NCI-H1092 treated with DMSO at 0.1 percent for 48 hours (cell line): Measurements from ENCODE around the gene PCDHA2.
"Not testable (repeated sequence)": the region's sequence is repeated elsewhere in the genome, so short reads cannot be mapped to it uniquely, and the experiment has no call there.

ENCODE experiments used
- DNase-seq: peaks from one replicate; lab custom pipeline; 2025; lab: John Stamatoyannopoulos, UW

The PCDHA2 gene

DNA sequence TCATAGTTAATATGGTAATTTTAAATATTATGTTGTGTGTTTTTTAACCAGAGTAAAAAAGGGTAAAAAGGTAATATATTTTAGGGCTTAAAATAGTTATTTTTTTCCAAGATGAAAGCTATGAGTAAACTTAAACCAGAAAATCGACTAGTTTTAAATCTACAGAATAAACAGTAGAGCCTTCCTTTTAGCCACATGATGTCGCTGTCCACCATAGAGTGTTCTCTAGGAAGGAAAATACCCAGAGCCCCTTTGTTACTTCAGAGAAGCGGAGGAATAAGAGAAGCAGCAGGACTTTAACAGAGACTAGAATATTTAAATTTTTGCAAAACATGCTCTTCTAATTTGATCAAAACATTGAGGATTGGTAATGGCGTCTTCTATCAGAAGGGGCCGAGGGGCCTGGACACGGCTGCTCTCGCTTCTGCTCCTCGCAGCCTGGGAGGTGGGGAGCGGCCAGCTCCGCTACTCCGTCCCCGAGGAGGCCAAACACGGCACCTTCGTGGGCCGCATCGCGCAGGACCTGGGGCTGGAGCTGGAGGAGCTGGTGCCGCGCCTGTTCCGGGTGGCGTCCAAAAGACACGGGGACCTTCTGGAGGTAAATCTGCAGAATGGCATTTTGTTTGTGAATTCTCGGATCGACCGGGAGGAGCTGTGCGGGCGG, at the start of gene PCDHA2:
PCDHA2 (plus strand) TSS at position 258 of the 664 bp plus-strand sequence.
- DNase-seq = no peak

DNA sequence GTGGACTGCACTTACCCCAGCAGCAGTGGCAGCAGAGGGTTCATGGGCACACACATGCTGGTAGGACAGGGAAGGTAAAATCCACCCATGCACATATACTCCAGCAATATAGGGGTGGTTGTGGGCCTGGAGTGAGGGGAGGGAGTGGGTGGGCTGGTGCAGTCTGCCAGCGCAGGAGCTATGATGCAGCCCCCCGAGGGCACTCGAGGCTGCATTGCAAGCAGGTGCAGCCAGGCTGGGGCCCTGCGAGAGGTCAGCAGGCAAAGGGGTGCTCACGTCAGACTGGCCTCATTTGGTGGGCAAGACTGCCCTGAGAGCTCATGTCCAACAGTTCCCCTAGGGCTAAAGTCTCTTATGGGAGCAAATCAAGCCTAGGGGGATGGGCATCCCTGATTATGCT, 41.1 kb upstream of the PCDHA2 start:
- no peak for DNase-seq

DNA sequence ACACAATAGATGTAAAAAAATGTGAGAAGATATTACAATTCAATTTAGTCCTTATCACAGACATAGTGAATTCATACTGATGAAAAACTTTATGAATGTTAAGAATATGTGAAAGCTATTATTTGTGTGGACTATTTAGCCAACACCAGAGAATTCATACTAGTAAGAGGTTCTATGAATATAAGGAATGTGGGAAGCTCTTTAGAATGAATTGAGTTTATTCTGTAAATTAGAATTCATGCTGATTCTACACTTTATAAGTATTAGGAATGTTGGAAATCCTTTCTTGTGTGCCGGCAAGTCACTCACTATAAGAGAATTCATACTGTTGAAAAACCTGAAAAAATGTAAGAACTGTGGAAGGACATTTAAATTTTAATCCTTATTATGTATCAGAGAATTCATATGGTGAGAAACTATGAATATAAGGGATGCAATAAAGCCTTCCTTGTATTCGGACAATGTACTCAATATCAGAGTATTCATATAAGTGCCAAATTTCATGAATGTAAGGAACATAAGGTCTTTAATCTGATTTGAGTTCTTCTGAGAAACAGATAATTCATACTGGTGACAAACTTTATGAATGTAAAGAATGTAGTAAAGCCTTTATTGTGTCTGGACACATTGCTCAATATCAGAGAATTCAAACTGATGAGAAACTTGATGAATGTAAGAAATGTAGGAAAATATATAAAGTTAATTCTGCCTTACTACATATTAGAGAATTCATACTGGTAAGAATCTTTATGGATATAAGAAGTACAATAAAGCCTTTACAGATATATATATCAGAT, 30.3 kb upstream of the PCDHA2 start:
- DNase-seq = no peak

DNA sequence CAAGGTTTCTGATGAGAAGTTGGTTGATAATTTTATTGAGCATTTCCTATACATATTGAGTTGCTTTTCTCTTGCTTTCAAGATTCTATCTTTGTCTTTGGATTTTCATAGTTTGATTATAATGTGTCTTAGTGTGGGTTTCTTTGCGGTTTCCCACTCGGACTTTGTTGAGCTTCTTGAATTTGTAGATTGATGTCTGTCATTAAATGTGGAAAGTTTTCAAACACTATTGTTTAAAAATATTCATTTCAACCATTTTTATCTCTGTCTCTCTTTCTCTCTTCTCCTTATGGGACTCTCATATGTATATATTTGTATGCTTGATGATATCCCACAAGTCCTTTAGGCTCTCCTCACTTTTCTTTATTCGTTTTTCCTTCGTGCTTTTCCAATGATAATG, 27.2 kb upstream of the PCDHA2 start:
- DNase-seq = no peak

DNA sequence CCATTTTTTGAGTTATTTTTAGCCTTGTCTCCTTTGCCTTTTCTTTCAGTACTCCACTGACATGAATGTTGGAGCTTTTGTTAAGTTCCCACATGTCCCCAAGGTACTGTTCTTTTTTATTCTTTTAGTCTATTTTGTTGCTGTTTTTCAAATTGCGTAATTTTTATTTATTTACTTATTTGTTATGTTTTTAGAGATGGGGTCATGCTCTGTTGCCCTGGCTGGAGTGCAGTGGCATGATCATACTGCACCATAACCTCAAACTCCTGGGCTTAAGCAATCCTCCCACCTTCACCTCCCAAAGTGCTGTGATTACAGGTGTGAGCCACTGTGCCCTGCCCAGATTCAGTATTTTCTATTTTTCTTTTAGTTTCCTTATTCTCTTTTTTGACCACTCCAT, 14.1 kb upstream of the PCDHA2 start:
- no peak for DNase-seq

DNA sequence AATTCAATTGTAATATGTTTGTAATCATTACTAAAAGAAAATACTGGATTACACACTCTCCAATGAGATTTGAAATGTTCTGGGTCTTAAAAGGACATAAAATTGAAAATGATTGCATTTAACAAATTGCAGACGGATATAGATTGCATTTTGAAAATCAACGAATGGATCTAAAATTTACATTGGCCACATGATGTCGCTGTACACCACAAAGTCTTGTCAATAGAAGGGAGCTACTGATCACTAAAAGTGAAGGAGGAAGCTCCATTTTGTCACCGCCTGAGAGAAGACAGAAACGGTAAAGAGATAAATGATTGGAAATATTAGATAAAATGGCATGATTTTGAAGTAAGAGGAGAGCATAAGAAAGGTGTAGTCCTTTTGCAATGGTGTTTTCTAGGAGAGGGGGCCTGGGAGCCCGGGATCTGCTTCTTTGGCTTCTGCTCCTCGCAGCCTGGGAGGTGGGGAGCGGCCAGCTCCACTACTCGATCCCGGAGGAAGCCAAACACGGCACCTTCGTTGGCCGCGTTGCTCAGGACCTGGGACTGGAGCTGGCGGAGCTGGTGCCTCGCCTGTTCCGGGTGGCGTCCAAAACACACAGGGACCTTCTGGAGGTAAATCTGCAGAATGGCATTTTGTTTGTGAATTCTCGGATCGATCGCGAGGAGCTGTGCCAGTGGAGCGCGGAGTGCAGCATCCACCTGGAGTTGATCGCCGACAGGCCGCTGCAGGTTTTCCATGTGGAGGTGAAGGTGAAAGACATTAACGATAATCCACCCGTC, 8.6 kb upstream of the PCDHA2 start, which contains the start of gene PCDHA1:
PCDHA1 (plus strand) TSS at position 236 of the 782 bp plus-strand sequence.
- DNase-seq = no peak

DNA sequence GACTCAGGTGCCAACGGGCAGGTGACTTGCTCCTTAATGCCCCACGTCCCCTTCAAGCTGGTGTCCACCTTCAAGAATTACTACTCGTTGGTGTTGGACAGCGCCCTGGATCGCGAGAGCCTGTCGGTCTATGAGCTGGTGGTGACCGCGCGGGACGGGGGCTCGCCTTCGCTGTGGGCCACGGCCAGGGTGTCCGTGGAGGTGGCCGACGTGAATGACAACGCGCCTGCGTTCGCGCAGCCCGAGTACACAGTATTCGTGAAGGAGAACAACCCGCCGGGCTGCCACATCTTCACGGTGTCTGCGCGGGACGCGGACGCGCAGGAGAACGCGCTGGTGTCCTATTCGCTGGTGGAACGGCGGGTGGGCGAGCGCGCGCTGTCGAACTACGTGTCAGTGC, 7.2 kb upstream of the PCDHA2 start:
- not testable (repeated sequence) for DNase-seq

DNA sequence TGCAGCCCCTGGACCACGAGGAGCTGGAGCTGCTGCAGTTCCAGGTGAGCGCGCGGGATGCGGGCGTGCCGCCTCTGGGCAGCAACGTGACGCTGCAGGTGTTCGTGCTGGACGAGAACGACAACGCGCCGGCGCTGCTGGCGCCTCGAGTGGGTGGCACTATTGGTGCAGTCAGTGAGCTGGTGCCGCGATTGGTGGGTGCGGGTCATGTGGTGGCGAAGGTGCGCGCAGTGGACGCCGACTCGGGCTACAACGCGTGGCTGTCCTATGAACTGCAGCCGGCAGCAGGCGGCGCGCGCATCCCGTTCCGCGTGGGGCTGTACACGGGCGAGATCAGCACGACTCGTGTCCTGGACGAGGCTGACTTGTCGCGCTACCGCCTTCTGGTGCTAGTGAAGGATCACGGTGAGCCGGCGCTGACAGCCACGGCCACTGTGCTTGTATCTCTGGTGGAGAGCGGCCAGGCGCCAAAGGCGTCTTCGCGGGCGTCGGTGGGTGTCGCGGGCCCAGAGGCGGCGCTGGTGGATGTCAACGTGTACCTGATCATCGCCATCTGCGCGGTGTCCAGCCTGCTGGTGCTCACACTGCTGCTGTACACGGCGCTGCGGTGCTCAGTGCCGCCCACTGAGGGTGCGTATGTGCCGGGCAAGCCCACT, 6.7 kb upstream of the PCDHA2 start:
- not testable (repeated sequence) for DNase-seq

DNA sequence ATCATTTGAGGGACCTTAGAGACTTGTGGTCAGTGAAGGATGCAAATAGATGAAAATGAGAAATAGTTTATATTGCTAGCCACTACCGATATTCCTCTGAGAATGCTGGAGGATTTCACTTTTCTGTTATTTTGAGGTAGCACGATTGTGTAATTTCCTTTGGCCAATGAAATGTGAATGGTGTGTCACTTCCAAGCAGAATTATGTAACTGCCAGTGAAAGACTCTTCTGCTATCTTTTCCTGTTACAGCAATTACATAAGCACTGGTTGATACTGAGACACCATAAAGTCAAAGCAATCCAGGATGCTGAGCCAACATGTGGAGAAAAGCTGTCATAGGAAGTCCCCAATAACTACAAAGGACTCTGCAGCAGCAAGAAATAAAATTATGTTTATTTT, 3.6 kb upstream of the PCDHA2 start:
- no peak for DNase-seq

DNA sequence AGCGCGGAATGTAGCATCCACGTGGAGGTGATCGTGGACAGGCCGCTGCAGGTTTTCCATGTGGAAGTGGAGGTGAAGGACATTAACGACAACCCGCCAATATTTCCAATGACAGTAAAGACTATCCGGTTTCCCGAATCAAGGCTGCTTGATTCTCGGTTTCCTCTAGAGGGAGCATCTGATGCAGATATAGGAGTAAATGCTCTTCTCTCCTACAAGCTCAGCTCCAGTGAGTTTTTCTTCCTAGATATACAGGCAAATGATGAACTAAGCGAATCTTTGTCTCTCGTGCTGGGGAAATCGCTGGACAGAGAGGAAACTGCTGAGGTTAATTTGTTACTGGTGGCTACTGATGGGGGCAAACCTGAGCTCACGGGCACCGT, 598 bp downstream of the PCDHA2 start:
- no peak for DNase-seq

DNA sequence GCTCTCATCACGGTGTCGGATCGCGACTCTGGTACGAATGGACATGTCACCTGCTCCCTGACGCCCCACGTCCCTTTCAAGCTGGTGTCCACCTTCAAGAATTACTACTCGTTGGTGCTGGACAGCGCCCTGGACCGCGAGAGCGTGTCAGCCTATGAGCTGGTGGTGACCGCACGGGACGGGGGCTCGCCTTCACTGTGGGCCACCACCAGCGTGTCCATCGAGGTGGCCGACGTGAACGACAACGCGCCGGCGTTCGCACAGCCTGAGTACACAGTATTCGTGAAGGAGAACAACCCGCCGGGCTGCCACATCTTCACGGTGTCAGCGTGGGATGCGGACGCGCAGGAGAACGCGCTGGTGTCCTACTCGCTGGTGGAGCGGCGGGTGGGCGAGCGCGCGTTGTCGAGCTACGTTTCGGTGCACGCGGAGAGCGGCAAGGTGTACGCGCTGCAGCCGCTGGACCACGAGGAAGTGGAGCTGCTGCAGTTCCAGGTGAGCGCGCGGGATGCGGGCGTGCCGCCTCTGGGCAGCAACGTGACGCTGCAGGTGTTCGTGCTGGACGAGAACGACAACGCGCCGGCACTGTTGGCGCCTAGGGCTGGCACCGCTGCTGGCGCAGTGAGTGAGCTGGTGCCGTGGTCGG, 1.5 kb downstream of the PCDHA2 start:
- DNase-seq = not testable (repeated sequence)

DNA sequence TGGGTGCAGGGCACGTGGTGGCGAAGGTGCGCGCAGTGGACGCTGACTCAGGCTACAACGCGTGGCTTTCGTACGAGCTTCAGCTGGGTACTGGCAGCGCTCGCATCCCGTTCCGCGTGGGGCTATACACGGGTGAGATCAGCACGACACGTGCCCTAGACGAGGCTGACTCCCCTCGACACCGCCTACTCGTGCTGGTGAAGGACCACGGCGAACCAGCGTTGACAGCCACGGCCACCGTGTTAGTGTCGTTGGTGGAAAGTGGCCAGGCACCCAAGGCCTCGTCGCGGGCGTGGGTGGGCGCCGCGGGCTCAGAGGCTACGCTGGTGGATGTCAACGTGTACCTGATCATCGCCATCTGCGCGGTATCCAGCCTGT, 2.1 kb downstream of the PCDHA2 start:
- DNase-seq = no peak

DNA sequence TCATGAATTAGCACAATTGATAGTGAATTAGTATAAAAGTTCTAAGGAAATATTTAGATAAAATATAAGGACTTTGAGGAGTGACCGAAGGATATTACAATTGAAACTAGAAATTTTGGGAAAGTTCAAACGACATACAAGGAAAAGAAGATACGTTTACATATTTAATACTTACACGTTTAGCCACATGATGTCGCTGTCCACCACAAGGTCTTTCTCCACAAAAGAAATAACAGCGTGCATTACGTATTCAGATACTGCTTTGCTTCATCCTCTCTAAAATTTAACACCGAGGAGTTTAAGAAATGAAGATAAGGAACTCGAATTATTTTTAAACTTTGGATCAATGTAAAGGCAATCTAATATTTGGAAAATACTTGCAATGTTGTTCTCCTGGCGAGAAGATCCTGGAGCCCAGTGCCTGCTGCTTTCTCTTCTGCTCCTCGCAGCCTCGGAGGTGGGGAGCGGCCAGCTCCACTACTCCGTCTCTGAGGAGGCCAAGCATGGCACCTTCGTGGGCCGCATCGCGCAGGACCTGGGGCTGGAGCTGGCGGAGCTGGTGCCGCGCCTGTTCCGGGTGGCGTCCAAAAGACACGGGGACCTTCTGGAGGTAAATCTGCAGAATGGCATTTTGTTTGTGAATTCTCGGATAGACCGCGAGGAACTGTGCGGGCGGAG, 6.3 kb downstream of the PCDHA2 start, which contains the start of gene PCDHA3:
PCDHA3 (plus strand) TSS at position 242 of the 678 bp plus-strand sequence.
- DNase-seq = no peak

DNA sequence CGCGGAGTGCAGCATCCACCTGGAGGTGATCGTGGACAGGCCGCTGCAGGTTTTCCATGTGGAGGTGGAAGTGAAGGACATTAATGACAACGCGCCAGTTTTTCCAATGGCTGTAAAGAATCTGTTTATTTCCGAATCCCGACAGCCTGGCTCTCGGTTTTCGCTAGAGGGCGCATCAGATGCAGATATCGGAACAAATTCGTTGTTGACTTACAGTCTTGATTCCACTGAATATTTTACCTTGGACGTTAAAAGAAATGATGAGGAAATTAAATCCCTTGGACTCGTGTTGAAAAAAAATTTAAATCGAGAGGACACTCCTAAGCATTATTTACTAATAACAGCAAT, 6.8 kb downstream of the PCDHA2 start:
- DNase-seq = no peak

DNA sequence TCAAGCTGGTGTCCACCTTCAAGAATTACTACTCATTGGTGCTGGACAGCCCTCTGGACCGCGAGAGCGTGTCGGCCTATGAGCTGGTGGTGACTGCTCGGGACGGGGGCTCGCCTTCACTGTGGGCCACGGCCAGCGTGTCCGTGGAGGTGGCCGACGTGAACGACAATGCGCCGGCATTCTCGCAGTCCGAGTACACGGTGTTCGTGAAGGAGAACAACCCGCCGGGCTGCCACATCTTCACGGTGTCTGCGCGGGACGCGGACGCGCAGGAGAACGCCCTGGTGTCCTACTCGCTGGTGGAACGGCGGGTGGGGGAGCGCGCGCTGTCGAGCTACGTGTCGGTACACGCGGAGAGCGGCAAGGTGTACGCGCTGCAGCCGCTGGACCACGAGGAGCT, 7.7 kb downstream of the PCDHA2 start:
- DNase-seq = not testable (repeated sequence)

DNA sequence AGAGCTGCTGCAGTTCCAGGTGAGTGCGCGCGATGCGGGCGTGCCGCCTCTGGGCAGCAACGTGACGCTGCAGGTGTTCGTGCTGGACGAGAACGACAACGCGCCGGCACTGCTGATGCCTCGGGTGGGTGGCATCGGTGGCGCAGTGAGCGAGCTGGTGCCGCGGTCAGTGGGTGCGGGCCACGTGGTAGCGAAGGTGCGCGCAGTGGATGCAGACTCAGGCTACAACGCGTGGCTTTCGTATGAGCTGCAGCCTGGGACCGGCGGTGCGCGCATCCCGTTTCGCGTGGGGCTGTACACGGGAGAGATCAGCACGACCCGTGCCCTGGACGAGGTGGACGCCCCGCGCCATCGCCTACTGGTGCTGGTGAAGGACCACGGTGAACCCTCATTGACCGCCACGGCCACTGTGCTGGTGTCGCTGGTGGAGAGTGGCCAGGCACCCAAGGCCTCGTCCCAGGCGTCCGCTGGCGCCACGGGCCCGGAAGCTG, 8.2 kb downstream of the PCDHA2 start:
- DNase-seq = no peak

DNA sequence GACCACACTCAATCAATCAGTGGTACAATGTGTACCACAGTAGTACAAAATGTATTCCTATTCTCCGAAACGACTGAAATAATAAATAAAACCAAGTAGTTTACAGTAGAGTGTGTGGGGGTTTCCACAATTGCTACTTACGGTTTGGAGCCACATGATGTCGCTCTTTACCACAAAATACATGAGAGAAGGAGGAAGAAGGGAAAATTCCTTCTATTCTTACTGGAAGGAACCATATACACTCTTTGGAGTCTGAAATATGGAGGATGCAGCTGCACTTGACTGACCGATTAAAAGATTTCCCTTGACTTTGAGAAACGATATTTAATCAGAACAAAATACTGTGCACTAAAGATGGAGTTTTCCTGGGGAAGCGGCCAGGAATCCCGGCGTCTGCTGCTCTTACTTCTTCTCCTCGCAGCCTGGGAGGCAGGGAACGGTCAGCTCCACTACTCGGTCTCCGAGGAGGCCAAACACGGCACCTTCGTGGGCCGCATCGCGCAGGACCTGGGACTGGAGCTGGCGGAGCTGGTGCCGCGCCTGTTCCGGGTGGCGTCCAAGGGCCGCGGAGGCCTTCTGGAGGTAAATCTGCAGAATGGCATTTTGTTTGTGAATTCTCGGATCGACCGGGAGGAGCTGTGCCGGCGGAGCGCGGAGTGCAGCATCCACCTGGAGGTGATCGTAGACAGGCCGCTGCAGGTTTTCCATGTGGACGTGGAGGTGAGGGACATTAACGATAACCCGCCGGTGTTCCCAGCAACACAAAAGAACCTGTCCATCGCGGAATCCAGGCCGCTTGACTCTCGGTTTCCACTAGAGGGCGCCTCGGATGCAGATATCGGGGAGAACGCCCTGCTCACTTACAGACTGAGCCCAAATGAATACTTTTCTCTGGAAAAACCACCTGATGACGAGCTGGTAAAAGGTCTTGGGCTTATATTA, 12.5 kb downstream of the PCDHA2 start, which contains the start of gene PCDHA4:
PCDHA4 (plus strand) TSS at position 235 of the 942 bp plus-strand sequence.
- DNase-seq = peak; percentile 69

DNA sequence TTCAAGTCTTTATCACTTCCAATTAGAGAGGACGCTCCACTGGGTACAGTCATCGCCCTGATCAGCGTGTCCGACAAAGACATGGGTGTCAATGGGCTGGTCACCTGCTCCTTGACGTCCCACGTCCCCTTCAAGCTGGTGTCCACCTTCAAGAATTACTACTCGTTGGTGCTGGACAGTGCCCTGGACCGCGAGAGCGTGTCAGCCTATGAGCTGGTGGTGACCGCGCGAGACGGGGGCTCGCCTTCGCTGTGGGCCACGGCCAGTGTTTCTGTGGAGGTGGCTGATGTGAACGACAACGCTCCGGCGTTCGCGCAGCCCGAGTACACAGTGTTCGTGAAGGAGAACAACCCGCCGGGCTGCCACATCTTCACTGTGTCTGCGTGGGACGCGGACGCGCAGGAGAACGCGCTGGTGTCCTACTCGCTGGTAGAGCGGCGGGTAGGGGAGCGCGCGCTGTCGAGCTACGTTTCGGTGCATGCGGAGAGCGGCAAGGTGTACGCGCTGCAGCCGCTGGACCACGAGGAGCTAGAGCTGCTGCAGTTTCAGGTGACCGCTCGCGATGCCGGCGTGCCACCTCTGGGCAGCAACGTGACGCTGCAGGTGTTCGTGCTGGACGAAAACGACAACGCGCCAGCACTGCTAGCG, 13.7 kb downstream of the PCDHA2 start:
- not testable (repeated sequence) for DNase-seq

DNA sequence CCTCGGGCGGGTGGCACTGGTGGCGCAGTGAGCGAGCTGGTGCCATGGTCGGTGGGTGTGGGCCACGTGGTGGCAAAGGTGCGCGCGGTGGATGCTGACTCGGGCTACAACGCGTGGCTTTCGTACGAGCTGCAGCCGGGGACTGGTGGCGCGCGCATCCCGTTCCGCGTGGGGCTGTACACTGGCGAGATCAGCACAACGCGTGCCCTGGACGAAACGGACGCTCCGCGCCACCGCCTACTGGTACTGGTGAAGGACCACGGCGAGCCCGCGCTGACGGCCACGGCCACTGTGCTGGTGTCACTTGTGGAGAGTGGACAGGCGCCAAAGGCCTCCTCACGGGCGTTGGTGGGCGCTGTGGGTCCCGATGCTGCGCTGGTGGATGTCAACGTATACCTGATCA, 14.2 kb downstream of the PCDHA2 start:
- DNase-seq = no peak
